Gastrocnemius medialis (tissue), 4 donors: ENCODE data around the gene PAQR6. TPM values are rescaled to one million over a fixed set of nuclear protein-coding genes. Genes with fewer than 3 reads are reported as not detected.
A peak's percentile ranks its signal among the peaks of the same experiment; 100 is the strongest.

Experiments
- ATAC-seq, 2 donors: fragments of 150-250 bp; one replicate each; pipeline ENCODE4 v1.9.1; 2016
- DNase-seq, 2 donors: peaks; one replicate each; pipeline ENCODE4 v3.0.0-alpha.2; 2019
- H3K27ac ChIP-seq, 4 donors: fragments of 200-600 bp; sonication (generic); 1 replicate in 1 of 4; 2 replicates in 3 of 4; pipeline ENCODE4 v1.5.1; 2016 to 2018; ENCODE audit warnings: mild to moderate bottlenecking in 2 of 4, moderate library complexity in 1 of 4
- H3K27me3 ChIP-seq, 3 donors: fragments of 200-600 bp; sonication (generic) in 2 of 3; 1 replicate in 1 of 3; 2 replicates in 2 of 3; pipeline versions ENCODE4 v1.5.1 to v1.6.0; 2016 to 2019; ENCODE audit warnings: mild to moderate bottlenecking in 1 of 3, moderate library complexity in 1 of 3
- H3K36me3 ChIP-seq, 2 donors: fragments of 200-600 bp; sonication (generic) in 1 of 2; one replicate each; pipeline ENCODE4 v1.5.1; 2017 to 2018
- H3K4me1 ChIP-seq, 2 donors: fragments of 200-600 bp; sonication (generic) in 1 of 2; one replicate each; pipeline ENCODE4 v1.5.1; 2016 to 2017; ENCODE audit warnings: mild to moderate bottlenecking in 2 of 2
- H3K4me3 ChIP-seq, 4 donors: fragments of 200-600 bp; sonication (generic) in 3 of 4; 1 replicate in 1 of 4; 2 replicates in 3 of 4; pipeline ENCODE4 v1.5.1; 2016 to 2019; ENCODE audit warnings: mild to moderate bottlenecking in 2 of 4
- H3K9me3 ChIP-seq, 3 donors: fragments of 200-600 bp; sonication (generic) in 2 of 3; 1 replicate in 1 of 3; 2 replicates in 2 of 3; pipeline ENCODE4 v1.5.1; 2016 to 2019
- POLR2A ChIP-seq, 2 donors: fragments of 450-650 bp; IDR thresholded peaks; one replicate each; pipeline ENCODE4 v1.6.1; 2017; ENCODE audit warnings: antibody characterized with exemption in 2 of 2, mild to moderate bottlenecking in 2 of 2, moderate library complexity in 2 of 2
- in situ Hi-C, 4 donors: fragments of 200-750 bp; cut with MboI; loops; one replicate each; pipeline versions ENCODE4 v1.15.0 to v1.8.0; 2017; ENCODE audit warnings: low sequenced_read_pairs in 4 of 4
- intact Hi-C: fragments of 100-400 bp; cut with DNase I; formaldehyde crosslinking; loops from one replicate; pipeline ENCODE4 v1.15.1; 2023; ENCODE audit warnings: low total_unique reads
- total RNA-seq, 4 donors: library from RNA; depleted of rRNA; stranded (reverse); fragments of >200 nt; gene quantifications; one replicate each; pipeline versions ENCODE4 v1.1.0 to v1.2.3, GENCODE V29; 2016
- TF ChIP-seq, protein P1 (sequence below), 5 experiments: fragments of 450-650 bp in 3 of 5; fragments of 200-600 bp in 2 of 5; sonication (generic) in 2 of 5; IDR thresholded peaks in 4 of 5; conservative IDR thresholded peaks in 1 of 5; 1 replicate in 4 of 5; 2 replicates in 1 of 5; pipeline ENCODE4 v1.5.1; 2016 to 2019; ENCODE audit warnings: antibody characterized with exemption in 5 of 5, mild to moderate bottlenecking in 3 of 5, moderate library complexity in 3 of 5

Gene PAQR6
- total RNA-seq, 4 donors from 2014 or later, result 0.16 to 0.46 TPM; not detected in 2

DNA sequence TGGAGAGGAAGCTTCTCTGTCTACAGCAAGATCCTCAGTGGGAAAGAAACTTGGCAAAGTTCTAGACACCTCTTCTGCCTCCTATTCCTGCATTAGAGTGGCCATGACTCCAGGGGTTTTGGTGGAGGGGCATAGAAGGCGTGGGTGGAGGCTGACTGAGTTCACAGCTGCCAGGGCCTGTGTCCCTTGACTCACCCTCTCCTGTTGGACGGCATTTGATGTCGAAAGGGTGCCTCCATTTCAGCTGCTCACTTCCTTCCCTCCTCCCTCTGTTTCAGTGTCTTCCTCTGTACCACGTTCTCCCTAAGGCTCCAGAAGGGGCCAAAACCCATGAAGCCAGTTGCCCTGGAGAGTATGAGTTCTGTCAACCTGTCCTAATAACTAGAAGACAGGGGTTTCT lies 36.9 kb upstream of the PAQR6 start:
- Histone ChIP-seq H3K9me3 (no peaks in the 10 kb centered on the region), H3K27ac (no peak overlapping the region), H3K27me3 (no peaks in the 10 kb centered on the region), H3K36me3 (no peaks in the 10 kb centered on the region), H3K4me1 (peaks cover 27 to 30% of the 10 kb centered on the region in 2 donors), H3K4me3 (no peak overlapping the region)
- TF ChIP-seq, protein P1, sequence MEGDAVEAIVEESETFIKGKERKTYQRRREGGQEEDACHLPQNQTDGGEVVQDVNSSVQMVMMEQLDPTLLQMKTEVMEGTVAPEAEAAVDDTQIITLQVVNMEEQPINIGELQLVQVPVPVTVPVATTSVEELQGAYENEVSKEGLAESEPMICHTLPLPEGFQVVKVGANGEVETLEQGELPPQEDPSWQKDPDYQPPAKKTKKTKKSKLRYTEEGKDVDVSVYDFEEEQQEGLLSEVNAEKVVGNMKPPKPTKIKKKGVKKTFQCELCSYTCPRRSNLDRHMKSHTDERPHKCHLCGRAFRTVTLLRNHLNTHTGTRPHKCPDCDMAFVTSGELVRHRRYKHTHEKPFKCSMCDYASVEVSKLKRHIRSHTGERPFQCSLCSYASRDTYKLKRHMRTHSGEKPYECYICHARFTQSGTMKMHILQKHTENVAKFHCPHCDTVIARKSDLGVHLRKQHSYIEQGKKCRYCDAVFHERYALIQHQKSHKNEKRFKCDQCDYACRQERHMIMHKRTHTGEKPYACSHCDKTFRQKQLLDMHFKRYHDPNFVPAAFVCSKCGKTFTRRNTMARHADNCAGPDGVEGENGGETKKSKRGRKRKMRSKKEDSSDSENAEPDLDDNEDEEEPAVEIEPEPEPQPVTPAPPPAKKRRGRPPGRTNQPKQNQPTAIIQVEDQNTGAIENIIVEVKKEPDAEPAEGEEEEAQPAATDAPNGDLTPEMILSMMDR (IDR thresholded peaks at IDR 0.05 in 4 of 5, conservative IDR thresholded peaks at IDR 0.05 in 1 of 5), result no peak
- no peak for TF ChIP-seq POLR2A (IDR thresholded peaks at IDR 0.05)
- DNase-seq (no peak), ATAC-seq (no peak)
- in situ Hi-C loops (no loop called here), intact Hi-C loops (loop anchor here (5.0 kb wide), 2 partner anchors 187 to 223 kb away; no protein-coding TSS in a partner anchor)

DNA sequence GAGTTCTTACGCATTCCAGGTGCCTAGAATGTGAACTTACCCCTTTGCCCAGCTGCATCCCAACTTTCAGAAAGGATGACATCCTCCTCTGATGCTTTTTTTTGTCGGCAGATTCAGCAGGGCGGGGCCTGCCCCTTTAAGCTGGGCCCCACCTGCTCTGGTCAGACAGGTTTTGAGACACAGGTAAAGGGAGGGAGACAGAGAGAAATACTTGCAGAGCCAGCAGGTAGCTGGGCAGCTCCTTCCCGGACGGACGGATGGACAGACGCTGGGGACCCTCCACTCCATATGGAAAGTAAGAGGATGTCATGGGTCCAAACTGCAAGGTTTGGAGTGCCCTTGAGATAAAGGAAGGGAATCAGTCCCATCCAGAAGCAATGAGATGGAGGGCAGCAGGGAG lies 36.3 kb upstream of the PAQR6 start, which contains the start of gene TMEM79:
Gene TMEM79, plus strand, starts transcription at position 214 of the 400 bp plus-strand sequence. CDS start 902 bp downstream, outside the sequence.
- H3K27ac ChIP-seq, result peak within 1 kb of the TSS; percentile 90 to 99 (median 94)
- H3K36me3 ChIP-seq, result peaks cover 0 to 2% of the 10 kb centered on the region in 2 donors
- intact Hi-C loops, result loop anchor here (5.0 kb wide), 2 partner anchors 187 to 223 kb away; no protein-coding TSS in a partner anchor
- no peak for TF ChIP-seq POLR2A (IDR thresholded peaks at IDR 0.05)
- TF ChIP-seq, protein P1 (IDR thresholded peaks at IDR 0.05 in 4 of 5, conservative IDR thresholded peaks at IDR 0.05 in 1 of 5), result no peak
- peak within 1 kb of the TSS; percentile 72 to 97 (median 82) for H3K4me3 ChIP-seq
- H3K9me3 ChIP-seq, result no peaks in the 10 kb centered on the region
- DNase-seq (no peak), ATAC-seq (no peak)
- no peaks in the 10 kb centered on the region for H3K27me3 ChIP-seq
- in situ Hi-C loops, result no loop called here
- H3K4me1 ChIP-seq, result peaks cover 27 to 33% of the 10 kb centered on the region in 2 donors

DNA sequence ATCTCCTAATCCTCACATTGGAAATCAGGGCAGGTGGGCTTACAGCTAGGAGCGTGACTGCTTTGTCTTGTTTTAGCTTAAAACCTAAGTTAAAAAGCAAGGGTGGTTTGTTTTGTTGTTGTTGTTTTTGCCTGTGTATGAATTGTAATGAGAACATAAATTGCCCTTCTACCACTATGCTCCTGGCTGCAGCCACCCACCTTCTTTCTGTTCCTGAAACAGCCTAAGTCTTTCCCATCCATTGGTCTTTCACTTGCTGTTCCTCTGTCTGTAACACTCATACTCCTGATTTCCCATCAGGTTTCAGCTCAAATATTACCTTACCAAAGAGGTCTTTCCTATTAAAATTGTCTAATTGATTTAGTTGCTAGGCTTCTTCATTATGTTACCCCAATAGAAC lies 35.7 kb upstream of the PAQR6 start:
- DNase-seq (no peak), ATAC-seq (no peak)
- peak overlapping the region; percentile 90 to 99 (median 94) for H3K27ac ChIP-seq
- TF ChIP-seq, protein P1 (IDR thresholded peaks at IDR 0.05 in 4 of 5, conservative IDR thresholded peaks at IDR 0.05 in 1 of 5), result no peak
- TF ChIP-seq POLR2A (IDR thresholded peaks at IDR 0.05), result no peak
- H3K9me3 ChIP-seq, result no peaks in the 10 kb centered on the region
- peaks cover 0 to 8% of the 10 kb centered on the region in 2 donors for H3K36me3 ChIP-seq
- H3K4me1 ChIP-seq, result peaks cover 27 to 33% of the 10 kb centered on the region in 2 donors
- in situ Hi-C loops (no loop called here), intact Hi-C loops (loop anchor here (2.0 to 5.0 kb wide), 4 partner anchors 71 to 349 kb away; partner anchors contain the start of genes KHDC4 and PMF1)
- H3K4me3 ChIP-seq, result peak overlapping the region; percentile 72 to 97 (median 82)
- no peaks in the 10 kb centered on the region for H3K27me3 ChIP-seq

DNA sequence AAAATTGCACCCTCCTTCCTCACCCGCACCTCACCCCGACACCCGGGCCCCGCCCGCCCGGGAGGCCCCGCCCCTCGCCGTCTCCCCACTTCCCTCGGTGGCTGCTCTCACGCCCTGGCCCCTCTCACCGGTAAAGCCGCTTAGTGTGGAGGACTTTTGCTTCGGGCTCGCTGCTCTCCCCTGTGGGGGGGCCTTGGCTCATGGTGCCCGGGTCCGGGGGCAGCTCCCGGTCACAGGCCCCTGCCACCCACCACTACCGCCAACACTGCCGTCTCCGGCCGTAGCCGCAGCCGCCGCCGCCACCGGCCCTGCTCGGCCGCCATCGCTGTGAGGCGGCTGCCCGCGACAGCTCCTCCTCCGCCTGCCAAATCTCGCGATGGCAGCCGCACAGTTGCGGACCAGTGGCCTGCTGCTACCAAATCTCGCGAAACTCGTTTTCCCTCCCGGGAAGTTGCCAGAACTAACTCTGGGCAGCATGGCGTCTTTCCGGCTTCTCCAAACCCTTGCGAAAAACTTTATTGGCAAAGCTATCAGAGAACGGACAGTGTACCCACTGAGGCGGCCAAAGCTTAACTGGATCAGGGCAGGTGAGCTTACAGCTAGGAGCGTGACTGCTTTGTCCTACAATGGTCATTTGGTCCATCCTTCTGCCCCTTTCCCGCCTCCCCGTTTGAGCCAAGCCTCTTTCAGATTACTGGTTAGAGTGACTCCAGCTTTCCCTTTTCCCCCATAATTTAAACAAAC lies 34.8 kb upstream of the PAQR6 start, which contains the start of gene SMG5:
Gene SMG5, minus strand, starts transcription at position 347 of the 744 bp plus-strand sequence. Its CDS starts 145 bp downstream, at position 202.
- TF ChIP-seq POLR2A (IDR thresholded peaks at IDR 0.05), result peak; percentile 91 to 95
- TF ChIP-seq, protein P1 (IDR thresholded peaks at IDR 0.05 in 4 of 5, conservative IDR thresholded peaks at IDR 0.05 in 1 of 5), result no peak
- Histone ChIP-seq H3K27ac (peak within 1 kb of the TSS; percentile 90 to 99 (median 94)), H3K4me3 (peak within 1 kb of the TSS; percentile 72 to 97 (median 82)), H3K36me3 (peaks cover 0 to 15% of the 10 kb centered on the region in 2 donors), H3K27me3 (no peaks in the 10 kb centered on the region), H3K9me3 (no peaks in the 10 kb centered on the region), H3K4me1 (peaks cover 27 to 33% of the 10 kb centered on the region in 2 donors)
- peak; percentile 97 for DNase-seq
- ATAC-seq, result peak; percentile 87 to 90
- intact Hi-C loops, result loop anchor here (2.0 to 5.0 kb wide), 4 partner anchors 70 to 348 kb away; partner anchors contain the start of genes KHDC4 and PMF1
- in situ Hi-C loops, result no loop called here
